ENCODE results near the gene SCN11A.
A peak's percentile ranks its signal among the peaks of the same experiment; 100 is the strongest.

SCN11A gene

GRCh38 chr3:39051649-39052561 lies at the start of gene SCN11A, which contains the start of gene WDR48:
SCN11A (minus strand) TSS chr3:39051944; CDS start chr3:38950362, 101,582 bp downstream.
WDR48 (plus strand) TSS chr3:39052016; CDS start chr3:39052026, 10 bp downstream.
- DNase-seq (ENCODE audit: low spot score): peak; percentile 93

GRCh38 chr3:39101022-39101689 lies 49.4 kb upstream of the SCN11A start:
- DNase-seq (ENCODE audit: low spot score): peak; percentile 58

DNA sequence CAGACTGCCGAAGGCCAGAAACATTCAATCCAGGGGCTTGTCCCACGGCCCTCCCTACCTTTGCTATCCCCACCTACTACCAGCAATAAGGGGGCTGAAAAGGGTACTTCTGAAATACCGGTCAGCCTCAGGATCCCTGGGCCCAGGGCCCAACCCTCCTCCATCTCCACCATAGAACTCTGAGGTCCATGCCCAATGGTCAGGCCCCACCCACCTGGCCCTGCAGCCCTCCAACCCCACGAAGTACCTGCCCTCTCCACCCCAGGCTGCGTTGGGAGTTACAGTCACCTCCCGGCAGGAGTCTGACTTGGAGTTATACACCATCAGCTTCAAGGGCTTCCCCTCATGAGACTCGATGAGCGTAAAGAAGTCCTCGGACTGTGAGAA lies 48.7 kb upstream of the SCN11A start:
- no peak for DNase-seq (ENCODE audit: low spot score)

- no peak for DNase-seq (ENCODE audit: low spot score)
These were observed 48.2 kb upstream of the SCN11A start for GRCh38 chr3:39099738-39100499.

GRCh38 chr3:39099242-39099641 lies 47.5 kb upstream of the SCN11A start:
- no peak for DNase-seq (ENCODE audit: low spot score)

DNA sequence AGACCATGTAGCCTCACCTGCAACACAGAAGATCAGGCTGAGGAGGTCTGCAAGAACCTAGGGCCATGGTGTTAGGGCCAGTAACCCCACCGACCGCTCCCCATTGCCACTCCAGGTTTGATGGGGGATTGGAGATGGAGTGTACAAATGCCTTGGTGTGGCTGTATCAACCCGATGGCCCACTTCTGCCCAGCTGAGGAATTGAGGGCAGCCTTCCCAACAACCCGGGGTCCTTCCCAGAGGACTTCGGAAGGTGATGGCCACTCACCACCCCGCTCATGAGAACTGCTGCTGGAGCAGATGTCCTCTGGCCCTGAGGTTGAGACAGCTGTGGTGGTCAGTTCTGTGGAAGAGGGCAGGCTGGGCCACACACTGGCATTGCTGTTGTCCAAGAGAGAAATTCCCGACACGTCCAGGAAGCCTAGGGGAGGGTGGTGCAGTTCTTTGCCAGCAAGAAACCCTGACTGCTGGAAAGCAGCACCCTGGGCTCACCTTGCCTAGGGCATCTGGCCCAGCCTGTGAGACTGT lies 46.8 kb upstream of the SCN11A start:
- DNase-seq (ENCODE audit: low spot score): no peak

GRCh38 chr3:39097716-39098472 lies 46.1 kb upstream of the SCN11A start:
- DNase-seq (ENCODE audit: low spot score): no peak

DNA sequence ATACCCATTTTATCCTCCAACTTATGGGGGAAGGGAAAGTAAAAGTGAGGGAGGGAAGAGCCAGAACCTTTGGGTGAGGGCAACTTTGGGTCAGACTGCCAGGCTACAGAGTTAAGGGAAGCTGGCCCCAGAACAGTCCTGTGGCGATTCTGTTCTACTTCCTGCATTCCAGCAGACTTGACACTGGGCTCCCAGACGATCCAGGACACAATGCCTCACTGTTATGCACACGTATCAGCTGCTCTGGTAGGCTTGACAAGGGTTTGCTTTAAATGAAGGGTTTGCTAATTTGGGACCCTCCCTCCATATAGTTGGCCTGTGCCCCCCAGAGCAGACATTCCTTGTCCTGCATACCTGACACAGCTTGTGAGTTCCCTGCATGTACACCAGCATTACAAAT lies 45.0 kb upstream of the SCN11A start:
- no peak for DNase-seq (ENCODE audit: low spot score)

GRCh38 chr3:39095778-39096177 lies 44.0 kb upstream of the SCN11A start:
- DNase-seq (ENCODE audit: low spot score): no peak

DNA sequence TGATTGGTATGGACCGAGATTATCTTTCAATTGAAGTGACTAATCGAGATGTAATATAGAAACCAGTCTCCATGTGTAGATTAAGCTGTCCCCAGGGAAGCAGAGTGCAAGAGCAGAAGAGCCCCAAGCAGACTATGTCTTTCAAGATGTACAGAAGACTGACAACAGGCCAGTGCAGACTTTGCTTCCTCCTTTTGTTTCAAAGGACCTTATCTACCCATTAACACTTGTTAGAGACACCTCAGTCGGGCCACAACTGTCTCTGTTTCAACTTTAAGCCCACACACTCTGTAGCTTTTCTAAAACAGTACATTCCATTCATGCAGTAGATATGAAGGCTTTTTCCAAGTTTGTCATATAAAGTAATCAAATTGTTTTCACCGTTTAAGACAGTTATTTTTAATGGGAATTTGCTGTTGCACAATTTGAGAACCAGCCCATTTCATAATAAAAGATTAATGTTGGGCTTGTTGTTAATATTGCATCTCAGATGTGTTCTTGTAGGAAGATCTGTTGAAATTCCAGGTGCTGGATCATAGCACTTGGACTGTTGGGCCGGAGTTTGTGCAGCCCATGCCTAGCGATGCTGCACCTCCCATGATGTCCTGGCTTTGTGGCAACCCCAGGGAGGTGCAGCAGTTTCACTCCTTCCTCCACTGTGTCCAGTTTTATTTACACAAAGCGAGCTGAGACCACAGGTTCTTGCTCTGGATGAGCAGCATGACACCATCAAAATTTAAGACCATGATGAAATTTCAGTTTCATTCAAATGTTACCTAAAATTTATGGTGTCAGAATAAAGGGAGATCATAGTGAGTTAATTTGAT lies 43.3 kb upstream of the SCN11A start:
- DNase-seq (ENCODE audit: low spot score): no peak

DNA sequence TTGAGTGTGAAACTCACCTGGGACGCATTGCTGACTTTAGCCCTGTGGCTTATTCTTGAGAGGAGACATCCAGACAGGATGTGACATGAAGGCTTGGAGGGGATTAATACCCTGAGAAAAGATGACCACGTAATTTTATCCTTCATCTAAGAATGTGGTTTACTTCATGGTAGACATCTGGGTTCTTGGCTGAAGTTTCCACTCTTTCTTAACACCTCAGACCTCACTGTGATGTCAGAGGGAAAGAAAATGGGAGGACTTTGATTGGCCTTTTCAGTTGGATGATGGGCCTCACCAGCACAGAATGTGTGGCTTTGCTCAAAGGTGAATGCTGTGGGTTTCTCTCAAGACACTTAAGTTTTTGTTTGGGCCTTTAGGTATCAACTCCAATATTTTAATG lies 39.2 kb upstream of the SCN11A start:
- DNase-seq (ENCODE audit: low spot score): no peak

DNA sequence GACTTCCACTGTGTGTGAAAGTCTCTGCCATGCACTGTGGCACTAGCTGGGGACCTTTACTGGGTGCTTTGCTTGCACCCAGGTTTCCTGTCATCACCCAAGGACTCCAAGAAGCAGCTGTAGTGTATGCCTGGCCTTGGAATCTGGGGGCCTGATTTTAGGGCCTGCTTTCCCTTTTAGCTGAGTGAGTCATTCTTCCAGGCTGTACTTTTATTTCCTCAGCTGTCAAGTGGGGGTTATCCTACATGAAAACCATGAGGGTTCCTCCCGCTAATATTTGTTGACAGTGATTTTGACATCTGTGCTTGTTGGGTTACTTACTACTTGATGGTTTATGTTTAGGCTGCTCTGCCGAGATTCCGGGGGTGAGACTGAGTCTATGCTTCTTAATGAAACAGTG lies 37.1 kb upstream of the SCN11A start:
- no peak for DNase-seq (ENCODE audit: low spot score)

DNA sequence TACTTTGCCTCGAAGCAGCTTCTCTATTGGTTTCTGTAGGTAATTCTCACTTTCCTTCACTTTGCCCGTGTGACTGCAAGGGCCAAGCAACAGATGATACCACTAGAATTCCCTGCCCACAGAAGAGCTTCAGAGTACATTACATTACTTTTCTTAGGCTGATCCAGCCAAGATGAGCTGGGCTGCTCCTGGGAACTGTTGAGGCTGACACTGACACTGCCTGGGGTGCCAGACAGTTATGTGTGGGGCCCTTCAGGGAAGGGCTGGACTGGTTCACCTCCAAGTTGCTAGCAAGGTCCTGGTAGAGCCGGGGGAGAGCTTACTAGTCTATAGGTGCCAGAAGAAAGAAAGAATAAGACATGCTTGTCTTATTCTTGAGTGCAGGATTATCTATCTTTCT lies 36.7 kb upstream of the SCN11A start:
- no peak for DNase-seq (ENCODE audit: low spot score)

DNA sequence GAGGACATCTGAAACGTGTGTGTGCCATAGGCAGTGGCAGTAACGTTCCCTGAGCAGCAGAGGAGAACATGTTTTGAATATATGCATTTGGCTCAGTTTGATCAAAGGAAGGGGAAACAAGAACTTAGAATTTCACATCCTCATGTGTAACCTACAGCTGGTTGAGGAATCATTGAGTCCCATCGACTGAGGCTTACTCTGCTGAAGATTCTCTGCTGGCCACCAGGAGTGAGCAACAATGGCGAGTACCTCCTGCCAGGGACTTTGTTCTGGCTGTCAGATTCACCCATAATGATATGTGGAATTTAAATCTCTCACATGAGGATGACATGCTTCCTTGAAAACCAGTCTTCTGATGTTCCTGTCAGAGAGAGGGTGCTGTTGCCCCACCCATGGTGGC lies 34.4 kb upstream of the SCN11A start:
- no peak for DNase-seq (ENCODE audit: low spot score)

DNA sequence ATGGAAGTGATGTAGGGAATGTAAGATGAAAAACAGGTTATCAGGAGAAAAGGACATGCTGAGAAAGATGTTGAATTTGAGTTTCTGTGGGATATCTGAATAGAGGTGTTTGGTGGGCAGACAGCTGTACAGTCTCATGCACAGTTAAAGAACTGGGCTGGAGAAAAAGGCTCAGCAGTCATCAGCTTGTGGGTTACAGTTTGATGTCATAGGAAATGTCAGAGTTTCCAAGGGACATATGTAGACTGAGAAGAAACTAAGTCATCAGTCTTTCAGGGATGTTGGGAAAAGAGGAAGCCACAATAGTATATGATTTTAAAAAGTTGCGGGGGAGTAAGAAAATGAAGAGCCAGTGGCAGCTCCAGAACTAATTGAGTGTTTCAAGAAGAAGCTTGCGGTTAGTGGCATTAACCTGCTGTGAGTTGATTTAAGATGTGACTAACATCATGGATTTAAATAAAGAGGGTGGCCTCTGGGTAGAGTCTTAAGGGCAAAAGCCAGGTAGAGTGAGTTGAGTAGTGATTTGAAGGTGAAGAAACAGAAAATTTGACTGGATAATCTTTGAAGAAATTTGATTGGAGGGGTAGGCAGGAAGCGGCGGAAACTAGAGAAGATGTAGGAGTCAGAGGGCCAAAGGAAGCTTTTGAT lies 31.0 kb upstream of the SCN11A start:
- DNase-seq (ENCODE audit: low spot score): no peak

DNA sequence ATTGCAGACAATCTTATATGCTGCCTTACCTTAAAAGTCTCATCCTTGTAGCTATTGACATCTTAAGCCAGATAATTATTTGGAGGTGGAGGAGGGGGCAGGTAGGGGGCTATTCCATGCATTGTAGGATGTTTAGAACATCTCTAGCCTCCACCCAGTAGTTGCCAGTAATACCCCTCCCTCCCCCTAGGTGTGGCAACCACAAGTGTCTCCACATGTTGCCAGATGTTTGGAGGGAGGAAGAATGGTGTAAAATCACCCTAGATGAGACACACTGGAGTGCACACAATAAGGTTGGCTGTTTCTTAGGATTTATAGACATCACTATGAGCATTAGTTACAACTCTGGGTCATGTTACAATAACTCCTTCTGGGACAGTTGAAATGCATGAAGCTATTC lies 28.3 kb upstream of the SCN11A start:
- DNase-seq (ENCODE audit: low spot score): no peak

DNA sequence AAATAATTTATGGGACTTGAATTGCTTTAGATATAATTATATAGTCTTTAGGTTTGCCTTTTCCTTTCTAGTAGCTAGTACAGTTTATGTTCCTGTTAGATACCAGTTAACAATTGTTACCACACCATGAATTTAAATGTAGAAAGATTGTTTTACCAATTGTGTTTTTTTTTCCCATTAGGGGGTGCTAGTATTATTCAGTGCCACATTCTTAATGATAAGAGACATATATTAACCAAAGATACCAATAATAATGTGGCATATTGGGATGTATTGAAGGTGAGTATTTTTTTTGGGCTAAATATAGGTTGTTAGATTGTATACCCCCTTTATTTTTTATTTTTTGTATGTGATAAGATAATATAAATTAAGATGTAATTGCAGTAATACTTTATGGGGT lies 27.8 kb upstream of the SCN11A start:
- DNase-seq (ENCODE audit: low spot score): no peak

DNA sequence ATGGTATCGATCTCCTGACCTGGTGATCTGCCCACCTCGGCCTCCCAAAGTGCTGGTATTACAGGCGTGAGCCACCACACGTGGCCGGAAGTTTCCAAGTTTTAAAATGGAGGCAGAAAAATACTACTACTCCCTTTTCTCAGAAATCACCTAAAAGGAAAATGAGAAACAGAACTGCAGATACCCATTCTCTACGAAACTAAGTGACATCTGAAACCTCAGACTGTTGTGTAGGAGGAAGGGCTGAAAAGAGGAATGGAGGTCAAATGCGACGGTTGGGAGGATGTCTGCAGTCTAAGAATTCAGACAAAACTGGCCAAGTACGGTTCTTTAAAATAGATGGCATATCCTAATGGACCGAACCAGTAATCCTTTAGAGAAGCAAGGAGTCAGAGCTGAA lies 24.2 kb upstream of the SCN11A start:
- no peak for DNase-seq (ENCODE audit: low spot score)

DNA sequence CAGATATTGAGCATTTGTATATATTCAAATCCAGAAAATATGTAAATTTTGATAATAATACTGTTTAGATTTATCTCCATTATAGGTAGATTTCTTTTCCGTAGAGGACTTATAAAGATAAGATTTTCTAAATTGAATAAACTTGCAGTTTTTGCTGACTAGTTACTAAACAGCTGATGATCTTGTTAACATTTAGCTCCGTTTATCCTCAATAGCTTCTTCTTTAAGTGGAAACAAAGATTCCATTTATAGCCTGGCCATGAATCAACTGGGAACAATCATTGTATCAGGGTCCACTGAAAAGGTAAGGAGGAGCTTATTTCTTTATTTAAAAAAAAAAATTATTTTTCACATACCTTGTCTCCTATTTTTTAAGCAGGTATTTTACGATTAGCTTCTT lies 16.8 kb upstream of the SCN11A start:
- DNase-seq (ENCODE audit: low spot score): no peak

- no peak for DNase-seq (ENCODE audit: low spot score)
These were observed 15.5 kb upstream of the SCN11A start for GRCh38 chr3:39067286-39067685.
